GM19239 (cell line): ENCODE measurements around the gene PTPRG.
A peak's percentile ranks its signal among the peaks of the same experiment; 100 is the strongest.

ENCODE experiments used
- DNase-seq: peaks from one replicate; pipeline ENCODE4 v3.0.0; 2011; ENCODE audit warnings: low spot score; ENCODE audit not compliant: insufficient read length
- FAIRE-seq: peaks from 2 replicates; lab custom pipeline; 2011; peaks lifted over from hg19 to GRCh38; lab: Jason Lieb, UNC

The PTPRG gene

GRCh38 chr3:61872077-61872706 is 310.8 kb downstream of the PTPRG start:
- DNase-seq (no peak), FAIRE-seq (no peak)

- FAIRE-seq = peak; percentile 44
- no peak for DNase-seq
Measured at GRCh38 chr3:61875046-61875844, 313.9 kb downstream of the PTPRG start.

- FAIRE-seq (peak; percentile 51), DNase-seq (no peak)
Measured at GRCh38 chr3:61875976-61876671, 314.8 kb downstream of the PTPRG start.

GRCh38 chr3:61876797-61877196 is 315.4 kb downstream of the PTPRG start:
- no peak for FAIRE-seq
- no peak for DNase-seq

GRCh38 chr3:61877359-61878138 is 316.2 kb downstream of the PTPRG start:
- FAIRE-seq (peak; percentile 96), DNase-seq (peak; percentile 63)

- no peak for DNase-seq
- FAIRE-seq = no peak
Measured at GRCh38 chr3:61882253-61882652, 320.9 kb downstream of the PTPRG start.

- no peak for DNase-seq
- no peak for FAIRE-seq
Measured at GRCh38 chr3:61884794-61885193, 323.4 kb downstream of the PTPRG start.

GRCh38 chr3:61885414-61885813 is 324.0 kb downstream of the PTPRG start:
- no peak for DNase-seq
- no peak for FAIRE-seq

- FAIRE-seq = no peak
Measured at GRCh38 chr3:61887206-61887605, 325.8 kb downstream of the PTPRG start.

GRCh38 chr3:61889259-61889658 is 327.9 kb downstream of the PTPRG start:
- FAIRE-seq (no peak), DNase-seq (no peak)

More at GRCh38 chr3:61887206-61887605, 325.8 kb downstream of the PTPRG start:
- no peak for DNase-seq

GRCh38 chr3:61890167-61890566 is 328.8 kb downstream of the PTPRG start:
- FAIRE-seq (peak; percentile 58), DNase-seq (no peak)

GRCh38 chr3:61890586-61890985 is 329.2 kb downstream of the PTPRG start:
- no peak for FAIRE-seq
- no peak for DNase-seq

GRCh38 chr3:61892891-61893290 is 331.5 kb downstream of the PTPRG start:
- DNase-seq (no peak), FAIRE-seq (peak; percentile 45)

GRCh38 chr3:61893840-61894566 is 332.6 kb downstream of the PTPRG start:
- DNase-seq (no peak), FAIRE-seq (no peak)

- FAIRE-seq = peak; percentile 97
Measured at GRCh38 chr3:61894988-61895935, 333.9 kb downstream of the PTPRG start.

GRCh38 chr3:61896251-61896650 is 334.9 kb downstream of the PTPRG start:
- DNase-seq (no peak), FAIRE-seq (no peak)

More at GRCh38 chr3:61894988-61895935, 333.9 kb downstream of the PTPRG start:
- peak; percentile 61 for DNase-seq

- no peak for DNase-seq
- no peak for FAIRE-seq
Measured at GRCh38 chr3:61897848-61898247, 336.5 kb downstream of the PTPRG start.

GRCh38 chr3:61899700-61900462 is 338.5 kb downstream of the PTPRG start:
- no peak for DNase-seq
- no peak for FAIRE-seq
